Neutrophil (primary cell): Measurements from ENCODE around the gene ATXN1.
"Not testable (repeated sequence)": the region's sequence is repeated elsewhere in the genome, so short reads cannot be mapped to it uniquely, and the experiment has no call there.

Experiments used
- H3K27ac ChIP-seq: fragments of 200-600 bp; sonication (generic); 2 replicates; pipeline ENCODE4 v1.5.1; 2016; ENCODE audit warnings: mild to moderate bottlenecking, moderate library complexity
- H3K27me3 ChIP-seq: fragments of 200-600 bp; sonication (generic); 2 replicates; pipeline ENCODE4 v1.6.0; 2016; ENCODE audit warnings: mild to moderate bottlenecking
- H3K36me3 ChIP-seq: fragments of 200-600 bp; sonication (generic); 2 replicates; pipeline ENCODE4 v1.5.1; 2017
- H3K4me1 ChIP-seq, 2 experiments: fragments of 200-600 bp in 1 of 2; sonication (generic) in 1 of 2; 1 replicate in 1 of 2; 2 replicates in 1 of 2; pipeline versions ENCODE4 v1.5.1 to v1.6.1; 2013 to 2016; ENCODE audit warnings: low read depth in 1 of 2, low read length in 1 of 2, mild to moderate bottlenecking in 1 of 2, moderate library complexity in 1 of 2; ENCODE audit not compliant: control insufficient read depth in 1 of 2, insufficient read depth in 1 of 2
- H3K4me3 ChIP-seq, 2 experiments: fragments of 200-600 bp in 1 of 2; sonication (generic) in 1 of 2; 1 replicate in 1 of 2; 2 replicates in 1 of 2; pipeline ENCODE4 v1.5.1; 2013 to 2016; ENCODE audit warnings: low read depth in 1 of 2, low read length in 1 of 2, mild to moderate bottlenecking in 1 of 2, moderate library complexity in 1 of 2
- H3K9me3 ChIP-seq: fragments of 200-600 bp; sonication (generic); 2 replicates; pipeline ENCODE4 v1.5.1; 2016
- CTCF ChIP-seq: fragments of 200-600 bp; sonication (generic); IDR thresholded peaks from 2 replicates; pipeline ENCODE4 v1.5.1; 2016; ENCODE audit warnings: antibody characterized with exemption

Gene ATXN1

GRCh38 chr6:16380220-16380809 is 380.9 kb downstream of the ATXN1 start:
- Histone ChIP-seq H3K4me1 (no peaks in the 10 kb centered on the region), H3K4me3 (no peak overlapping the region), H3K27ac (no peak overlapping the region), H3K36me3 (peaks cover 8% of the 10 kb centered on the region), H3K27me3 (no peaks in the 10 kb centered on the region), H3K9me3 (no peaks in the 10 kb centered on the region)
- no peak for TF ChIP-seq CTCF

- not testable (repeated sequence) for H3K27me3 ChIP-seq, H3K27ac ChIP-seq, H3K4me1 ChIP-seq, H3K36me3 ChIP-seq, H3K9me3 ChIP-seq, H3K4me3 ChIP-seq
These were observed 382.9 kb downstream of the ATXN1 start for GRCh38 chr6:16378360-16378759.

DNA sequence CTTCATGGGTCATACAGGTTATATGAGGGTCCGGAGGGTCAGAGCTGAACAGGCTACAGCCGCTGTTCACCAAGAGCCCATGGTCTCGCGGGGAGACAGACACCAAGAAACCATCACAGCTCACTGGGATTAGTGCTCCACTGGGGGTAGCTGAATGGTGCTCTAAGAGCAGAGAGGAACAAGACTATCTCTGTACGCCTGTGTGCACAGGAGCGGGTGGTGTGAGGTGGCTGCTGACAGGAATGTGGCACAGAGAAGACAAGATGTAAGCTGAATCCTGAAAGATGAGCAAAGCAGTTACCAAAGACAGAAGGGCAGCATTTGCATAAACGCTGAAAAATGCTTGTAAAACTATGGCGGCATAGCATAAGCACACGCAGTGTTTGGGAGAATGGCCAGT is 383.8 kb downstream of the ATXN1 start:
- TF ChIP-seq CTCF = no peak
- Histone ChIP-seq H3K36me3 (peaks cover 8% of the 10 kb centered on the region), H3K27ac (no peak overlapping the region), H3K4me3 (no peak overlapping the region), H3K9me3 (no peaks in the 10 kb centered on the region), H3K4me1 (no peaks in the 10 kb centered on the region), H3K27me3 (no peaks in the 10 kb centered on the region)

- TF ChIP-seq CTCF = no peak
- Histone ChIP-seq H3K4me1 (no peaks in the 10 kb centered on the region), H3K36me3 (peaks cover 4% of the 10 kb centered on the region), H3K9me3 (no peaks in the 10 kb centered on the region), H3K27ac (no peak overlapping the region), H3K4me3 (no peak overlapping the region), H3K27me3 (no peaks in the 10 kb centered on the region)
These were observed 385.4 kb downstream of the ATXN1 start for GRCh38 chr6:16375843-16376242.

GRCh38 chr6:16375206-16375605 is 386.1 kb downstream of the ATXN1 start:
- Histone ChIP-seq H3K27me3 (no peaks in the 10 kb centered on the region), H3K4me3 (no peak overlapping the region), H3K9me3 (no peaks in the 10 kb centered on the region), H3K4me1 (no peaks in the 10 kb centered on the region), H3K36me3 (no peaks in the 10 kb centered on the region), H3K27ac (no peak overlapping the region)
- no peak for TF ChIP-seq CTCF

GRCh38 chr6:16374461-16375200 is 386.6 kb downstream of the ATXN1 start:
- Histone ChIP-seq H3K36me3 (peaks cover 3% of the 10 kb centered on the region), H3K27ac (no peak overlapping the region), H3K9me3 (no peaks in the 10 kb centered on the region), H3K4me1 (no peaks in the 10 kb centered on the region), H3K4me3 (no peak overlapping the region), H3K27me3 (no peaks in the 10 kb centered on the region)
- no peak for TF ChIP-seq CTCF
